Neuronal stem cell (in vitro differentiated cells): ENCODE results near the gene MAB21L3. TPM values are rescaled to one million over a fixed set of nuclear protein-coding genes. Genes with fewer than 3 reads are reported as not detected.

ENCODE experiments used
- DNase-seq: peaks from one replicate; pipeline ENCODE4 v3.0.0-alpha.2; 2013; ENCODE audit warnings: low spot score
- H2AFZ ChIP-seq: one replicate; pipeline ENCODE4 v1.6.1; 2013; ENCODE audit warnings: mild to moderate bottlenecking, low read length, inconsistent platforms
- H2AK5ac ChIP-seq: 2 replicates; pipeline ENCODE4 v1.6.1; 2013; ENCODE audit warnings: low read depth, mild to moderate bottlenecking, inconsistent platforms, low read length, moderate library complexity, mixed read lengths
- H2BK120ac ChIP-seq: 2 replicates; pipeline ENCODE4 v1.6.1; 2013; ENCODE audit warnings: low read depth, mild to moderate bottlenecking, inconsistent platforms, low read length, moderate library complexity, mixed read lengths
- H2BK12ac ChIP-seq: one replicate; pipeline ENCODE4 v1.6.1; 2013; ENCODE audit warnings: low read length, inconsistent platforms
- H2BK15ac ChIP-seq: 2 replicates; pipeline ENCODE4 v1.6.1; 2013; ENCODE audit warnings: mild to moderate bottlenecking, low read length, inconsistent platforms, mixed read lengths
- H2BK5ac ChIP-seq: one replicate; pipeline ENCODE4 v1.6.1; 2013; ENCODE audit warnings: inconsistent platforms, mild to moderate bottlenecking, low read length, moderate library complexity
- H3K14ac ChIP-seq: one replicate; pipeline ENCODE4 v1.6.1; 2013; ENCODE audit warnings: low read length, inconsistent platforms
- H3K18ac ChIP-seq: 2 replicates; pipeline ENCODE4 v1.6.1; 2013; ENCODE audit warnings: low read length, inconsistent platforms
- H3K23ac ChIP-seq: 2 replicates; pipeline ENCODE4 v1.6.1; 2013; ENCODE audit warnings: low read depth, mild to moderate bottlenecking, mixed read lengths, low read length, inconsistent platforms; ENCODE audit not compliant: poor library complexity
- H3K27ac ChIP-seq: replicated peaks from 3 replicates; pipeline ENCODE4 v1.5.1; 2013; ENCODE audit warnings: low read length, inconsistent platforms
- H3K27me3 ChIP-seq, 3 experiments: 2 replicates each; pipeline ENCODE4 v1.6.1; 2013; ENCODE audit warnings: low read length in 3 of 3, mild to moderate bottlenecking in 2 of 3, inconsistent platforms in 1 of 3, low read depth in 1 of 3, mixed read lengths in 1 of 3, moderate library complexity in 1 of 3; ENCODE audit not compliant: control insufficient read depth in 3 of 3, insufficient read depth in 3 of 3
- H3K36me3 ChIP-seq, 2 donors: replicated peaks in 1 of 2; 2 replicates each; pipeline ENCODE4 v1.6.1; 2013; ENCODE audit warnings: low read length in 2 of 2; ENCODE audit not compliant: control insufficient read depth in 2 of 2, insufficient read depth in 2 of 2
- H3K4ac ChIP-seq: 2 replicates; pipeline ENCODE4 v1.6.1; 2013; ENCODE audit warnings: inconsistent platforms, mild to moderate bottlenecking, low read length, moderate library complexity
- H3K4me1 ChIP-seq, 2 donors: 1 replicate in 1 of 2; 2 replicates in 1 of 2; pipeline ENCODE4 v1.6.1; 2013; ENCODE audit warnings: low read length in 2 of 2, low read depth in 1 of 2; ENCODE audit not compliant: control insufficient read depth in 2 of 2, insufficient read depth in 1 of 2
- H3K4me2 ChIP-seq: one replicate; pipeline ENCODE4 v1.6.1; 2013; ENCODE audit warnings: mild to moderate bottlenecking, low read length, inconsistent platforms; ENCODE audit not compliant: insufficient read depth, poor library complexity, severe bottlenecking
- H3K4me3 ChIP-seq, 2 donors: 2 replicates each; pipeline ENCODE4 v1.5.1; 2013; ENCODE audit warnings: low read length in 2 of 2, mild to moderate bottlenecking in 2 of 2, inconsistent platforms in 1 of 2, moderate library complexity in 1 of 2
- H3K79me1 ChIP-seq: one replicate; pipeline ENCODE4 v1.6.1; 2013; ENCODE audit warnings: low read depth, mild to moderate bottlenecking, inconsistent platforms, low read length, moderate library complexity
- H3K9ac ChIP-seq: one replicate; pipeline ENCODE4 v1.6.1; 2013; ENCODE audit warnings: mild to moderate bottlenecking, low read depth, low read length, inconsistent platforms; ENCODE audit not compliant: poor library complexity
- H3K9me3 ChIP-seq, 2 donors: replicated peaks in 1 of 2; 2 replicates each; pipeline versions ENCODE3 to v1.6.1; 2013; ENCODE audit warnings: low read length in 2 of 2, mild to moderate bottlenecking in 2 of 2, inconsistent platforms in 1 of 2, low read depth in 1 of 2, mixed read lengths in 1 of 2, moderate library complexity in 1 of 2; ENCODE audit not compliant: control insufficient read depth in 2 of 2, insufficient read depth in 1 of 2
- H4K8ac ChIP-seq: one replicate; pipeline ENCODE4 v1.6.1; 2013; ENCODE audit warnings: low read depth, mild to moderate bottlenecking, inconsistent platforms, low read length, moderate library complexity
- H4K91ac ChIP-seq: one replicate; pipeline ENCODE4 v1.6.1; 2013; ENCODE audit warnings: low read length, low read depth, mild to moderate bottlenecking, inconsistent platforms; ENCODE audit not compliant: poor library complexity
- WGBS, 2 donors: extraction: QIAGEN DNeasy Blood & Tissue Kit; methylation state at CpG; one replicate each; pipeline ENCODE4 v1.1.7; 2013; ENCODE audit warnings: missing lambda C conversion rate in 2 of 2, mixed read lengths in 1 of 2; ENCODE audit not compliant: insufficient read length in 2 of 2, insufficient replicate concordance in 1 of 2; ENCODE audit errors: extremely low coverage in 2 of 2; 5-methylcytosine and 5-hydroxymethylcytosine counted together
- polyA plus RNA-seq, 2 experiments: library from polyadenylated mRNA; stranded (reverse); fragments of 200-250 nt; gene quantifications; one replicate each; pipeline ENCODE4 v1.2.3, GENCODE V29; 2013

MAB21L3 gene
- not detected for polyA plus RNA-seq (2013, experiment 1 of 2)
- polyA plus RNA-seq (2013, experiment 2 of 2): not detected

- Histone ChIP-seq H2AK5ac (no peak within 1 kb of the TSS), H3K4me1 (peaks cover 0 to 3% of the 10 kb centered on the region in 2 donors), H3K18ac (no peak within 1 kb of the TSS), H4K8ac (no peak within 1 kb of the TSS), H2BK12ac (no peak within 1 kb of the TSS), H3K79me1 (no peaks in the 10 kb centered on the region), H3K4me3 (no peak within 1 kb of the TSS), H3K14ac (no peak within 1 kb of the TSS), H3K27me3 (peaks cover 0 to 3% (median 0%) of the 10 kb centered on the region in 3 experiments), H3K4me2 (no peak within 1 kb of the TSS), H3K27ac (no peak within 1 kb of the TSS), H3K4ac (no peak within 1 kb of the TSS), H2BK120ac (no peak within 1 kb of the TSS), H2BK5ac (no peak within 1 kb of the TSS), H3K9ac (peak within 1 kb of the TSS; percentile 82), H3K9me3 (no peaks in the 10 kb centered on the region), H3K36me3 (no peaks in the 10 kb centered on the region), H3K23ac (no peak within 1 kb of the TSS), H4K91ac (no peak within 1 kb of the TSS), H2BK15ac (no peak within 1 kb of the TSS), H2AFZ (no peak within 1 kb of the TSS)
- no CpG with 5 or more reads among the region's 12 CpGs for WGBS, 2 donors
- DNase-seq: no peak
Observed at GRCh38 chr1:116110567-116111523, at the start of gene MAB21L3. Gene MAB21L3 (plus strand): TSS chr1:116111399. CDS start chr1:116112616, 1,217 bp downstream.

- peaks cover 0 to 3% of the 10 kb centered on the region in 2 donors for H3K9me3 ChIP-seq
- no peak overlapping the region for H3K4ac ChIP-seq
Observed at GRCh38 chr1:116062201-116062600, 49.0 kb upstream of the MAB21L3 start.

GRCh38 chr1:116064616-116065015 is 46.6 kb upstream of the MAB21L3 start:
- Histone ChIP-seq H2BK5ac (no peak overlapping the region), H3K4me2 (no peak overlapping the region), H2BK120ac (no peak overlapping the region), H3K9ac (no peak overlapping the region), H3K4ac (no peak overlapping the region), H4K8ac (no peak overlapping the region), H3K27ac (no peak overlapping the region), H3K79me1 (no peaks in the 10 kb centered on the region), H2AK5ac (no peak overlapping the region), H3K9me3 (no peaks in the 10 kb centered on the region), H4K91ac (no peak overlapping the region), H3K14ac (no peak overlapping the region), H3K18ac (no peak overlapping the region), H2AFZ (no peak overlapping the region), H3K4me1 (no peaks in the 10 kb centered on the region), H3K27me3 (no peaks in the 10 kb centered on the region), H2BK12ac (no peak overlapping the region), H3K36me3 (no peaks in the 10 kb centered on the region), H3K4me3 (no peak overlapping the region), H2BK15ac (no peak overlapping the region), H3K23ac (no peak overlapping the region)
- no peak for DNase-seq
- WGBS, 2 donors: no CpG with 5 or more reads among the region's 2 CpGs

More at GRCh38 chr1:116062201-116062600, 49.0 kb upstream of the MAB21L3 start:
- H2BK5ac ChIP-seq: no peak overlapping the region
- no peak overlapping the region for H2AK5ac ChIP-seq
- H3K36me3 ChIP-seq: no peaks in the 10 kb centered on the region
- no CpG with 5 or more reads among the region's 1 CpG for WGBS, 2 donors
- no peak overlapping the region for H3K14ac ChIP-seq
- no peak overlapping the region for H4K8ac ChIP-seq
- H3K4me3 ChIP-seq: no peak overlapping the region
- H3K27me3 ChIP-seq: no peaks in the 10 kb centered on the region
- H3K4me2 ChIP-seq: no peak overlapping the region
- H3K9ac ChIP-seq: no peak overlapping the region
- no peak overlapping the region for H3K27ac ChIP-seq
- DNase-seq: no peak
- H4K91ac ChIP-seq: no peak overlapping the region
- no peak overlapping the region for H2BK120ac ChIP-seq
- H3K79me1 ChIP-seq: no peaks in the 10 kb centered on the region
- no peak overlapping the region for H3K18ac ChIP-seq
- no peak overlapping the region for H2BK15ac ChIP-seq
- no peak overlapping the region for H2AFZ ChIP-seq
- no peaks in the 10 kb centered on the region for H3K4me1 ChIP-seq
- H2BK12ac ChIP-seq: no peak overlapping the region
- H3K23ac ChIP-seq: no peak overlapping the region

GRCh38 chr1:116066868-116067565 is 44.2 kb upstream of the MAB21L3 start:
- DNase-seq: no peak
- no peak overlapping the region for H3K18ac ChIP-seq
- H2BK12ac ChIP-seq: no peak overlapping the region
- H4K91ac ChIP-seq: no peak overlapping the region
- no peak overlapping the region for H4K8ac ChIP-seq
- no peak overlapping the region for H3K23ac ChIP-seq
- no peak overlapping the region for H2BK120ac ChIP-seq
- H3K9me3 ChIP-seq: no peaks in the 10 kb centered on the region
- H3K4me3 ChIP-seq: no peak overlapping the region
- no peak overlapping the region for H2BK5ac ChIP-seq
- H3K27ac ChIP-seq: no peak overlapping the region
- H3K27me3 ChIP-seq: no peaks in the 10 kb centered on the region
- H3K9ac ChIP-seq: no peak overlapping the region
- H2BK15ac ChIP-seq: no peak overlapping the region
- H3K36me3 ChIP-seq: no peaks in the 10 kb centered on the region
- H3K4me2 ChIP-seq: no peak overlapping the region
- H3K14ac ChIP-seq: no peak overlapping the region
- no peak overlapping the region for H2AFZ ChIP-seq
- no CpG with 5 or more reads among the region's 2 CpGs for WGBS, 2 donors
- H3K4me1 ChIP-seq: no peaks in the 10 kb centered on the region
- H3K4ac ChIP-seq: no peak overlapping the region
- no peak overlapping the region for H2AK5ac ChIP-seq
- H3K79me1 ChIP-seq: no peaks in the 10 kb centered on the region
